Natural killer cell (primary cell): ENCODE data around the gene SPAG9. TPM values are rescaled to one million over a fixed set of nuclear protein-coding genes. Genes with fewer than 3 reads are reported as not detected.
A peak's percentile ranks its signal among the peaks of the same experiment; 100 is the strongest.

ENCODE experiments used
- ATAC-seq, 3 donors: fragments of 150-1000 bp in 2 of 3; fragments of 200-7000 bp in 1 of 3; cut with Tn5 transposase; 1 replicate in 1 of 3; 2 replicates in 2 of 3; pipeline ENCODE4 v1.10.0; 2021; ENCODE audit warnings: mild to moderate bottlenecking in 2 of 3, moderate library complexity in 2 of 3
- DNase-seq, 2 donors: peaks; one replicate each; pipeline versions ENCODE4 v3.0.0 to v3.0.0-alpha.2; 2013 to 2021; ENCODE audit warnings: mixed read lengths in 1 of 2
- H3K27ac ChIP-seq: one replicate; pipeline ENCODE4 v1.5.1; 2013; ENCODE audit warnings: mild to moderate bottlenecking, low read length
- H3K27me3 ChIP-seq: one replicate; pipeline ENCODE4 v1.6.1; 2013; ENCODE audit warnings: low read length; ENCODE audit not compliant: control insufficient read depth, insufficient read depth
- H3K36me3 ChIP-seq: one replicate; pipeline ENCODE4 v1.6.1; 2013; ENCODE audit warnings: low read length; ENCODE audit not compliant: control insufficient read depth, insufficient read depth
- H3K4me1 ChIP-seq: one replicate; pipeline ENCODE4 v1.6.1; 2013; ENCODE audit warnings: low read length; ENCODE audit not compliant: control insufficient read depth, insufficient read depth
- H3K4me3 ChIP-seq: one replicate; pipeline ENCODE4 v1.5.1; 2013; ENCODE audit warnings: low read length
- H3K9me3 ChIP-seq: one replicate; pipeline ENCODE4 v1.6.1; 2013; ENCODE audit warnings: low read length; ENCODE audit not compliant: control insufficient read depth, insufficient read depth
- H3K27ac Mint-ChIP-seq, 2 donors: one replicate each; pipeline ENCODE4 v1.8.0; 2022; ENCODE audit warnings: mild to moderate bottlenecking in 2 of 2, mixed read lengths in 2 of 2, moderate library complexity in 1 of 2
- H3K27me3 Mint-ChIP-seq, 2 donors: one replicate each; pipeline ENCODE4 v1.8.0; 2022; ENCODE audit warnings: low read depth in 2 of 2, mixed read lengths in 2 of 2
- H3K36me3 Mint-ChIP-seq: one replicate; pipeline ENCODE4 v1.8.0; 2022; ENCODE audit warnings: mixed read lengths
- H3K4me1 Mint-ChIP-seq, 2 donors: one replicate each; pipeline ENCODE4 v1.8.0; 2022; ENCODE audit warnings: mixed read lengths in 2 of 2
- H3K4me3 Mint-ChIP-seq: one replicate; pipeline ENCODE4 v1.8.0; 2022; ENCODE audit warnings: mild to moderate bottlenecking, moderate library complexity, mixed read lengths
- H3K9me3 Mint-ChIP-seq, 2 donors: one replicate each; pipeline ENCODE4 v1.8.0; 2022; ENCODE audit warnings: mixed read lengths in 2 of 2
- WGBS: methylation state at CpG from one replicate; pipeline ENCODE4 v1.1.7; 2013; ENCODE audit warnings: missing lambda C conversion rate; ENCODE audit not compliant: insufficient coverage; 5-methylcytosine and 5-hydroxymethylcytosine counted together
- intact Hi-C: fragments of 100-400 bp; cut with micrococcal nuclease; formaldehyde crosslinking; loops from one replicate; pipeline ENCODE4 v1.14.2; 2022
- total RNA-seq, 4 donors: library from RNA; stranded (reverse); fragments of 120-200 nt in 1 of 4; gene quantifications; one replicate each; pipeline versions ENCODE4 v1.2.3 to v1.2.4, GENCODE V29; 2013 to 2022
- TF ChIP-seq, protein P1 (sequence below): fragments of 200-600 bp; IDR thresholded peaks from one replicate; pipeline ENCODE4 v1.8.0; 2022; ENCODE audit warnings: antibody characterized with exemption

The SPAG9 gene
- total RNA-seq, 3 donors from 2014 or later (not counting 1 experiment from before 2014, with no cell fraction given), result 78.1 to 91.7 (median 90.3) TPM

DNA sequence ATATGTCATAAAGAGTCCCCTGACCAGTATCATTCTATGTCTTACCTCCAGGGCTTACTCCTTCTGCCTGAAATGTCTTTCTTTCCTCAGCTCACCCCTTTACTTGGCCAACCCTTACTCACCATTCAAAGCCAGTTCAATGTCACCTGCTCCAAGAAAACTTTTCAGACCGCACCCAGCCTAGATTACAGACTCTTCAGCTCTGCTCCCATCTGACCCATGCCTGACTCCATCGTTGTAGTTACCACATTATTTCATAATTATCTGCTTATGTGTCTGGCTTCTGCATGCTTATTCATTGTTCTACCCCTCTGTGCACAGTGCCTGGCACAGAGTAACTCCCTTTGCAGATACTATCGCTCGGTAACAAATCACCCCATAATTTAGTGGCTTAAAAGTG is 192.0 kb downstream of the SPAG9 start:
- TF ChIP-seq, protein P1, sequence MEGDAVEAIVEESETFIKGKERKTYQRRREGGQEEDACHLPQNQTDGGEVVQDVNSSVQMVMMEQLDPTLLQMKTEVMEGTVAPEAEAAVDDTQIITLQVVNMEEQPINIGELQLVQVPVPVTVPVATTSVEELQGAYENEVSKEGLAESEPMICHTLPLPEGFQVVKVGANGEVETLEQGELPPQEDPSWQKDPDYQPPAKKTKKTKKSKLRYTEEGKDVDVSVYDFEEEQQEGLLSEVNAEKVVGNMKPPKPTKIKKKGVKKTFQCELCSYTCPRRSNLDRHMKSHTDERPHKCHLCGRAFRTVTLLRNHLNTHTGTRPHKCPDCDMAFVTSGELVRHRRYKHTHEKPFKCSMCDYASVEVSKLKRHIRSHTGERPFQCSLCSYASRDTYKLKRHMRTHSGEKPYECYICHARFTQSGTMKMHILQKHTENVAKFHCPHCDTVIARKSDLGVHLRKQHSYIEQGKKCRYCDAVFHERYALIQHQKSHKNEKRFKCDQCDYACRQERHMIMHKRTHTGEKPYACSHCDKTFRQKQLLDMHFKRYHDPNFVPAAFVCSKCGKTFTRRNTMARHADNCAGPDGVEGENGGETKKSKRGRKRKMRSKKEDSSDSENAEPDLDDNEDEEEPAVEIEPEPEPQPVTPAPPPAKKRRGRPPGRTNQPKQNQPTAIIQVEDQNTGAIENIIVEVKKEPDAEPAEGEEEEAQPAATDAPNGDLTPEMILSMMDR, result no peak
- Mint-ChIP-seq H3K27ac (no peak overlapping the region), H3K4me1 (peaks cover 21 to 24% of the 10 kb centered on the region in 2 donors), H3K4me3 (no peak overlapping the region), H3K9me3 (no peaks in the 10 kb centered on the region), H3K27me3 (peaks cover 8 to 26% of the 10 kb centered on the region in 2 donors), H3K36me3 (no peaks in the 10 kb centered on the region)
- Histone ChIP-seq H3K4me3 (no peak overlapping the region), H3K27me3 (no peaks in the 10 kb centered on the region), H3K9me3 (no peaks in the 10 kb centered on the region), H3K27ac (no peak overlapping the region), H3K36me3 (no peaks in the 10 kb centered on the region), H3K4me1 (peaks cover 27% of the 10 kb centered on the region)
- DNase-seq (no peak), ATAC-seq (no peak)
- WGBS, result 97% methylated on average over 4 of the region's 4 CpGs
- intact Hi-C loops, result no loop called here

DNA sequence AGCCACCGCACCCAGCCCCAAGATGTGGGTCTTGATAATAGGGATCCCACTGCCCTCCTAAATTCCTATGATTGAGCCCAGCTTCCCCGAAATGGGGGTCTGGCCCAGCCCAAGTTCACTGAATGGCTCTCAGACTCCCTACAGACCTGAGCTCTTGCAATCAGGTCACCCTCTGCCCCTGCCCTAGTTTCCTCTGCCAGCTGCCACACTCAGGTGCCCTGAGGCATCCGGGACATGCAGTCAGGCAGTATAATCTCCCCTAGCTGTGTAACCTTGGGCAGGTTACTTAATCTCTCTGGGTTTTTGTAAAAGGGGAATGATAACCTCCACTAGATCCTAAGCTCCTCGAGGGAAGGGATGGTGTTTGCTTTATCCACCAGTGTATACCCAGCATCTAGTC is 193.4 kb downstream of the SPAG9 start:
- DNase-seq (no peak), ATAC-seq (no peak)
- Histone ChIP-seq H3K27ac (no peak overlapping the region), H3K9me3 (no peaks in the 10 kb centered on the region), H3K4me1 (peaks cover 27% of the 10 kb centered on the region), H3K27me3 (no peaks in the 10 kb centered on the region), H3K4me3 (no peak overlapping the region), H3K36me3 (no peaks in the 10 kb centered on the region)
- intact Hi-C loops, result no loop called here
- WGBS, result 91% methylated on average over 4 of the region's 4 CpGs
- Mint-ChIP-seq H3K27me3 (peaks cover 8 to 26% of the 10 kb centered on the region in 2 donors), H3K9me3 (no peaks in the 10 kb centered on the region), H3K36me3 (no peaks in the 10 kb centered on the region), H3K27ac (peak overlapping the region in 1 of 2 donors; percentile 33), H3K4me1 (peaks cover 21 to 24% of the 10 kb centered on the region in 2 donors), H3K4me3 (no peak overlapping the region)
- TF ChIP-seq, protein P1, result no peak

DNA sequence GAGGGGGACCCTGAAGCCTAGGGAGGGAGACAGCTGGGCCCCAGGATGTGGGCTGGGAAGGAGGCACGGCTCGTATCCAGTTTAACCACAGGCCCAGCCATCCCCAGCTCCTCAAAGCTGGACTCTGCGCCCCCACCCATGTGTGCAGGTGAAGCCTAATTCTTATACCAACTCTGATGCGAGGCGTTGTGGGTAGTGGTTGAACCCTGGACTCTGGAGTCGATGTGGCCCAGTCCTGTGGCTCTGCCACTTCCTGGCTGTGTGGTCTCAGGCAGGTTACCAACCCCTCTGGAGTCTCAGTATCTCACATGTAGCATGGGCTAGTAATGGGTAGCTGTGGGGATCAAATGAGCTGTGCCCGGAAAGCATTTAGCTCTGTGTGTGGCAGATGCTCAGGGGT is 194.1 kb downstream of the SPAG9 start:
- Mint-ChIP-seq H3K9me3 (no peaks in the 10 kb centered on the region), H3K4me3 (no peak overlapping the region), H3K36me3 (no peaks in the 10 kb centered on the region), H3K4me1 (peaks cover 16 to 20% of the 10 kb centered on the region in 2 donors), H3K27ac (peak overlapping the region in 1 of 2 donors; percentile 35), H3K27me3 (peaks cover 8 to 26% of the 10 kb centered on the region in 2 donors)
- no peak for ATAC-seq
- Histone ChIP-seq H3K9me3 (no peaks in the 10 kb centered on the region), H3K36me3 (no peaks in the 10 kb centered on the region), H3K27ac (no peak overlapping the region), H3K4me1 (peaks cover 27% of the 10 kb centered on the region), H3K27me3 (no peaks in the 10 kb centered on the region), H3K4me3 (no peak overlapping the region)
- intact Hi-C loops, result no loop called here
- DNase-seq, result peak in 1 of 2 donors; percentile 23
- TF ChIP-seq, protein P1, result no peak
- 31% methylated on average over 7 of the region's 7 CpGs for WGBS

DNA sequence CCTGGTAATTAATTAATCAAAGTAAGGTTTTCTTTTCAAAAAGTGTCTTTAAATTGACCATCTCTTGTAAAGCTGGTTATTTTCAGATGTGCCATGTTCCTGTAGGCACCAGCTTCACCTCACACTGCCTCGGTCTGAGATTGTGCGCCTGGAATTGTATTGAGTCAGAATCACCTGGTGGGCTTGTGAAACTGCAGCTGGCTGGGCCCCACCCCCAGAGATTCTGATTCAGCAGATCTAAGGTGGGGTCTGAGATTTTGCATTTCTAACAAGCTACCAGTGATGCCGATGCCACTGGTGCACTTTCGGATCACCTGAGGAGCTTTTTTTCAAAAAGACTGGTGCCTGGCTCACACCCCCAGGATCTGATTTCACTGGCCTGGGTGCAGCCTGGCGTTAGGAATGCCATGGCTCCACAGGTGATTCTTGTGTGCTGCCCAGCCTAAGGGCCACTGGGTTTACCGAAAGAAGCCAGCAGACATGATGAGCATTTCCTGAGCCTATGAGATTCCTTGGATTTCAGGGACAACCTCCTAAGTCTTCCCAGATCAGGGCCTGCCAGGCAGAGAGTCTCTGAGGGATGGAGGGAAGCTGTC is 195.3 kb downstream of the SPAG9 start:
- WGBS, result 95% methylated on average over 6 of the region's 6 CpGs
- H3K9me3 ChIP-seq, result no peaks in the 10 kb centered on the region
- H3K4me3 Mint-ChIP-seq, result no peak overlapping the region
- no peaks in the 10 kb centered on the region for H3K9me3 Mint-ChIP-seq
- peaks cover 8 to 26% of the 10 kb centered on the region in 2 donors for H3K27me3 Mint-ChIP-seq
- H3K36me3 ChIP-seq, result no peaks in the 10 kb centered on the region
- no peak overlapping the region for H3K4me3 ChIP-seq
- DNase-seq (no peak), ATAC-seq (no peak)
- H3K27ac Mint-ChIP-seq, result no peak overlapping the region
- H3K27me3 ChIP-seq, result no peaks in the 10 kb centered on the region
- TF ChIP-seq, protein P1, result no peak
- H3K36me3 Mint-ChIP-seq, result no peaks in the 10 kb centered on the region
- peaks cover 7 to 16% of the 10 kb centered on the region in 2 donors for H3K4me1 Mint-ChIP-seq
- intact Hi-C loops, result no loop called here
- H3K4me1 ChIP-seq, result peaks cover 21% of the 10 kb centered on the region
- H3K27ac ChIP-seq, result no peak overlapping the region
